ENCODE results near the gene LAMA4.

LAMA4 gene

GRCh38 chr6:112096901-112097300, 157.5 kb downstream of the LAMA4 start:
- no peak for DNase-seq (ENCODE audit: low read depth)

DNA sequence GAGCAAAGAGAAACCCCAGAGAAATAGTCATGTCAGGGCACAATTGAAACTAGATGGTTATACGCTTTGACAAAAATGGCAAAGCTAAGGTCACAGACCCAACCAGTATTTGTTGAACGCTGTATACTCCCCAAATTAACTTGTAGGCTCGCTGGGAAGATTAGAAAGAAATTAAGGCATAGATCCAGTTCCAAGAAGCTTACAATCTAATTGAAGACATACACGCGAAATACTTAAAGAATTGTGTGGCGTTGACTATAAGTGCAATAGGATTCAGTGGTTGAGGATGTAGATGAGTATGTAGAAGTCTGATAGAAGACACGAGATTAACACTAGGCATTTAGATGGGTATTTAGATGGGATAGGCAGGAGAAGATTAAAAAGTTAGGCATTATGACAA, 166.5 kb downstream of the LAMA4 start:
- no peak for DNase-seq (ENCODE audit: low read depth)

DNA sequence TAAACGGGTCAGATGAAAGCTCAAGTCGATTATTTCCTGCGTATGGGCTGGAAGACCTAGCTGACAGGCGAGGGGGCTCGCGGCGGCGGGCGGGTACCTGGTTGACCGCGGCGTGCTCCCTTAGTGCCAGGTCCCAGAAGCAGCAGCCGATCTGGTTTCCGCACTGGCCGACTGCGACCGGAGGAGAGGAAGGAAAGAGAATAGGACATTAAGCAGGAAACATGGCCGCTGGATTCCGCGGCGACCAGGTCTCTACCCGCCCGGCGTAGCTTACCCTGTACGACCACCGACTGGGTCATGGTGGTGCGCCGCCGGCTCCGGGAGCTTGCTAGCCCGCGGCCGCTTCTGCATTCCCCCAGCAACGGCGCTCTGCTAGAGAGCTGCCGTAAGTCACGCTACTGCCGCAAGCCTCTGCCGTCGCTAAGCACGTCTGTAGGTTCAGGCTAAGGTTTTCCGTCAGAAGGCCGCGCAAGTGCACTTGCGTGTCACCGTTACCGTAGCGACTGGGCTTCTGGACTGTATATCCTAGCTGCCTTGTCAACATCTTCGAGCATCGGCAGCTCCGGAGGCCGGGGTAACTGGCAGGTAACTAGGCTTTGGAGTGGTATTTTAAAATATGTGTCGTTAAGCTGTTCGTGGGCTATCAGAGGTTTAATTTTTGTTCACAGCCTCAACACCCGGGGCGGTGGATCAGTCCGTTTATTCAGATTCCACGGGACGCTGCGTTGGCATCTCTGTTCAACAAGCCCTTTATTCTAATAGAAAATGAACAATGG, 167.0 kb downstream of the LAMA4 start, which contains the start of the genes FAM229B and TUBE1:
FAM229B (plus strand) TSS at position 456 of the 776 bp plus-strand sequence. CDS start 11,693 bp downstream, outside the sequence.
TUBE1 (minus strand) TSS at position 347 of the 776 bp plus-strand sequence; CDS start at position 299, 48 bp downstream.
- peak; percentile 88 for DNase-seq (ENCODE audit: low read depth)

DNA sequence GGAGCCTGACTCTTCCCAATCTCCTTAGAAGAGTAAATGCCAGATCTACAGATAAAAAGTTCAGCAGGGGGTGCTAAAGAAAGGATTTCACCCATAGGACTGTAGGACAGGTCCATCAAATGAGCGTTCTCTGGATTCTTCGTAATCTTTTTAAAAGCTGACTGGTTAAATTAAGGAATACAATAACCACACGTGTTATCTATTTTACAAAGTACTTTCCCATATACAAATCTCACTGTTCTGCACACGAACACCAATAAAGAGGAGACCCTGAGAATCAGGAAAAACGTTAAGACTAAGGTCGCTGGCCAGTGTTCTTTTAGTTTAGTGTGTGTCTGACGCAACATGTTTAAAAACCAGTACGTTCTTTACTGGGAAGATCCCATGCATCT, 167.6 kb downstream of the LAMA4 start:
- DNase-seq (ENCODE audit: low read depth), result no peak

DNA sequence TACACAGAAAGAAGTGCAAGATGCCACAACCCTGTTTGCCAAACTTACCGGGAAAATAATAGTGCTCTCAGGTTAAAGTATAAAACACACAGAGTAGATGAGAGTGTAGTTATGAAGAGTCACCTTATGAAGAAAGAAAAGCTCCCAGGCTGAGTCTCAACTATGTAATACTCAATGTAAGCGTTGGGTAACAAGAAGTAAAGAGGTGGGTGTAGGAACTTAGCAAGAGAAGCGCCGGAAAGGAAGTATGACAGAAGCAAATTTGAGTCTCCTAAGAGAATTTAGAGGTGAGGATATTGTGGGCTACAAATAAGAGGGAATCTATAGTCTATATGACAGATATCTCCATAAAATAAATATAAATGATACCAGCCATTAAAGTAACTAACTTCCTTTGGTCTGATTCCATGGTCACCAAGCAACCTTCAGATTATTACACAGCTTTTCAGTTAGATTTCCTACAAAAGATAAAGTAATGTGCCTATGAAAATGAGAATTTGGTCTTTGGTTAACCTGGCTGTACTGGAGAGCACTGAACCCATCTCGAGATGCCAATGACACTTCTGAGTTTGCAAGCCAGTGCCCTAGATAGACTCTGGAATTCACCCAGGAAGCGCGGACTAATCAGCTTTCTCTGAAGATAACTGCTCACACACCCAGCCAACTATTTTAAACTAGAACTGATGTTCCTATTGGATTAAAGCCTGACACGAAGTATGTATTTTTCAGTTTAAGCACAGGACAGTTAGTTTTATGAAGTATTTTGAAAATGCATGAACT, 168.9 kb downstream of the LAMA4 start:
- no peak for DNase-seq (ENCODE audit: low read depth)

GRCh38 chr6:112081569-112081968, 172.8 kb downstream of the LAMA4 start:
- DNase-seq (ENCODE audit: low read depth), result no peak

DNA sequence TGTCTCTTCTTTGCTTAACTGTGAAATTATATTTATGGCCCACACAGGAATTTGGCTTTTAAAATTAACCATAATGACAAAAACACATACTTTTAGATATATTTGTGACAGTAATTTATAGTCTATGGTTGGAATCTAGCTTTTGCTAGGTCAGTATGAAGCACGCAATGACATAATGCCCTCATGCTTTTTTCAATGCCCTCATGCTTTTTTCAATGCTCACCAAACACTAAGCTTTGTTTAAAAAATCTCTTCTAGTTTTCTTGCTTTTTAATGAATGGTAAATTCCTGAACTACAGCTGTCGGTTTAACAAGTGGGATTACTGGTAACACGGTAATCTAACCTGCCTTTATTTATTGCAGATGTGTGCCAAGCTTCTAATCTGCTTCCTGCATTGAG, 187.8 kb downstream of the LAMA4 start:
- no peak for DNase-seq (ENCODE audit: low read depth)

GRCh38 chr6:112065426-112065986, 188.9 kb downstream of the LAMA4 start:
- no peak for DNase-seq (ENCODE audit: low read depth)

DNA sequence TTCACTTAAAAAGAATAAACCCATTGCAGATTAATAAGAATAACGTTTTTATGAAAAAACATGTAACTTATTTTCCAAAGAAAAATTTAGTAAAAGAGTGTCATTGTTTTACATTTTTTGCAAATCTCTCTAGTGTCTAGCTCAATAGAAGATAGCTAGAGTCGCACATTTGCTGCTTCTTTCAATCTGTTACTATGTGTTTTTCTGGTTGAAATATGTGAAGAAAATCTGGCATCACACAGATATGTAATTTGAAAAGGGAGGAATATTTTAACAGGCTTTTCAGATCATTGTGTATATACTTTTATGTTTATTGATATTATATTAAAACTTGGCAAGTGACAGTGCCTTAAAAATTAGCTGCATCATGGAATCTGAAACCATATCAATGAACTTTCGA, 191.4 kb downstream of the LAMA4 start:
- no peak for DNase-seq (ENCODE audit: low read depth)

- no peak for DNase-seq (ENCODE audit: low read depth)
Measured at GRCh38 chr6:112061605-112062004, 192.8 kb downstream of the LAMA4 start.
